Nucleus accumbens (tissue), 56 donors: ENCODE measurements around the gene UBQLN1.
"Not testable (repeated sequence)": the region's sequence is repeated elsewhere in the genome, so short reads cannot be mapped to it uniquely, and the experiment has no call there.

Experiments
- DNase-seq, 56 donors: peaks; one replicate each; lab custom pipeline; 2025; lab: John Stamatoyannopoulos, UW

UBQLN1 gene

DNA sequence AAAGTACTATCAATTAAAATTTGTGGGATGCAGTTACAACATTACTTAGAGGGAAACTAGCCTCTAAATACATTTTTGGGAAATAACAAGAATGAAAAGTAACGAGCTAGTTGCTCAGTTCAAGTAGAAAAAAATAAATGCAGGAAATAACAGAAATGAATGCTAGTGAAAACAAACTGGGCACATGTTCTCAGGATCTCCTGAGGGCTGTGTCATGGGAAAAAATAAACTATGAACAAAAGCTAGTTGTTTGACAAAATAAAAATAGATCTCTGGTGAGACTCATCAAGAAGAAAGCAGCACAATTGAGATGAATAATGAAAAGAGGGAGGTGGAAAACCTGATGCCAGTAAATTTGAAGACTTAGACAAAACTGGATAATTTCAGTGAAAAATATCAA is 68.5 kb downstream of the UBQLN1 start:
- no peak for DNase-seq

DNA sequence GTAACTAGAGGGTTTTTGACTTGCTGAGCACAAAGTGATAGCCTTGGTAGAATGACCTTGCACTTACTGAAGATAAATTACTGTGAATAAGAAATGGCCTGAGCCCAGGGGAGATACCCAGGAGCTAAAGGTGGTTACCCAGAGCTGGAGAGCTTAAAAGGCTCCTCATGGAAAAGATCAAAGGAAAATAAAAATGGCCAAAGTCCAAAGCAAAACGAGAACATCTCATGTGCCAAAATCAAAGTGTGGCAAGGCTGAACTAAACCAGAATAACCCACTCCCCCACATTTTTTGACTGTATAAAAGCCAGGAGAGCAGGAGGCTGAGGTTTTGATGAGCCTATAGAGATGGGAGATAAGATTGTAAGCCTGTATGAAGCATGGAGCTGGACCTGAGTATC is 70.4 kb downstream of the UBQLN1 start:
- DNase-seq: no peak

DNA sequence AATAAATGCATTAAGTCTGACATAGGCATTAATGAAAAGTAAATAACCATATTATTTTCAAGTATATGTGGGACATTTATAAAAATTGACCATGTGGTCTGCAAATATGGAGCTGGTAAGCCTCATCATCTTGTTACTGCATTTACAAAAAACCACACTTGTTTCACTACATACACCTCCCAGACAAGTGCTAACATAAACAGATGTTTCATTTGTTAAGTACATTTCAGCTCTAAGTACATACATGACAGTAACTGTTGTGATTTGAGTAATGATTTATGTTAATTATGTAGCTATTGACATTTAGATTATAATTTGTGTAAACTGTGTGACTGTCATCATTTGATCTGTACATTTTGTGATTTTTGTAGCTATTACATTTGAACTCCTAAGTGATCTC is 70.9 kb downstream of the UBQLN1 start:
- DNase-seq: no peak

DNA sequence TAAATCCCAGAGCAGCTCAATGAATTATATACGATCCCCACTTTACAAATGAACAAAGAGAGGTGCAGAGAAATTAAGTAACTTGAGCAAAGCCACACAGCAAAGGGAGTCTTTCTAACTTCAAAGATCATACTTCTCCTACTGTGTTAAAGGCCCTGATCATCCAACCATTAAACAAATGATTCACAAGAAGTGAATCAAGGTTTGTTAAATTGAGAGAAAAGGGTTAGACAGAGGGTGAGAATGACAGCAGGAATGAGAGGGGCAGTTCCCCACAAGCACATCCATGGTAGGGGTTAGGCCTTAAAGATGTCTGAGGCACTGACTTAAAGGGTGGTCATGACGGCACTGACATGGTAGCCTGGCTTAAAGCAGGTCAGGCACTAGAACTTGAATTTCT is 74.1 kb downstream of the UBQLN1 start:
- DNase-seq: no peak

DNA sequence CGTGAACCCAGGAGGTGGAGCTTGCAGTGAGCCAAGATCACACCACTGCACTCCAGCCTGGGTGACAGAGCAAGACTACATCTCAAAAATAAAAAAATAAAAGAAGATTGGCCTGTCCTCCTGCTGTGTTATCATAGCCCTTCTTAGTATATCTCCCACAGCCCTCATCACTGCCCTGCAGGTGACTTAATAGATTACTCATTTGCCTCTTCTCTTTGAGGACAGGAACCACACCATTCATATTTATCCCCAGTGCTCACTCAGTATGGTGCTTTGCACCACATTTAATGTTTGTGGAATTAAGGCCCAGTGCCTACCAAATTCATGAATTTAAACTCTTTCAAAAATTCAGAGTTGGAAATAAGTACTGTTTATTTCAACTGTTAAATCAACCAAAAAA is 74.5 kb downstream of the UBQLN1 start:
- no peak for DNase-seq

DNA sequence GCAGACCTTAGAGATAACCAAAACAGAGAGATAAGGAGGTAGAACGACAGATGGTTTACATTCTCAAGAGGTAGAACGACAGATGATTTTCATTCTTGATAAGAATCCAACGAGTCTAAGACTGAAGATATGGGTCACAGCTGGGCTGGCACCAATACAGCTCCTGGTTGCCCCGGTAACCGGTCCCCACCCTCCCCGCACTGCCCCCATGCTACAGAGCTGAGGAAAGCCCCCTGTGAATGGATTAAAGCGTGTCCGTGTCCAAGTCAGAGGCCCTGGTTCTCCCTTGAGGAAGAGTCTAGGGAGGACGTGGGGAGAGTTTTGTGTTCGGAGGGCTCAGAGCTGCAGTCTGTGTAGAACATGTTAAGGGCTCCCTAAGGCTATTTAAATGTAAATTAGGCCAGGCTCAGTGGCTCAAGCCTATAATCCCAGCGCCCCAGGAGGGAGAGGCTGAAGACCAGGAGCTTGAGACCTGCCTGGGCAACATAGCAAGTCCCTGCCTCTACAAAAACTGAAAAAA is 76.8 kb downstream of the UBQLN1 start:
- DNase-seq: no peak

DNA sequence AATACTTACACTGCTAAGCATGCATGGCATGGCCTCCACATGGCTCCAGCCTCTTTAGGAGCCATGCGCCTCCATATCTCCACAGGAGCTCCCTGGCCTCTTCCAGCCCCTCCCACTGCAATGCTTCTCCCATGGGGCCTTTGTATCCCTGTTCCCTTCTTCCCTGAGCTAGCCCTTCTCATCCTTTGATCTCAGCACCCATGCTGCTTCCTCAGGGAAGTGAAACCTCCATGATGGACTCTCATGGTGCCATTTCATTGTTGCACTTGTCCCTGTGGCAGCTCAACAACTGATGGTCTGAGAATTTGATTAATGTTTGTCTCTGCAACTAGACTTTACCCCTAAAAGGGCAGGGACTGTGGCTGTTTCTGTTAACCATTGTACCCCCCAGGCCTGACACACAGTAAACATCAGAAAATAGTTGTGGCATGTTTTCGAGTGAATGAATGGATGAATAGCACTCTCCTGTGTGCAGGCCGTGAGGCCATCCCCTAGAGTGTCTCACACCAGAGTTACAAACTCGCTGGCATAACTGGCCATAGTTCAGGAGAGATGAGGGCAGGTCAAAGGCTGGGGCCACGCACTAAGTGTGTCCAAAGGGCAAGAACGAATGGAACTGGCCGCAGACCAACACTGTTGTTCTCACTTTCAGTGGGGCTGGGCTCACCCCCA is 78.2 kb downstream of the UBQLN1 start:
- DNase-seq: no peak

DNA sequence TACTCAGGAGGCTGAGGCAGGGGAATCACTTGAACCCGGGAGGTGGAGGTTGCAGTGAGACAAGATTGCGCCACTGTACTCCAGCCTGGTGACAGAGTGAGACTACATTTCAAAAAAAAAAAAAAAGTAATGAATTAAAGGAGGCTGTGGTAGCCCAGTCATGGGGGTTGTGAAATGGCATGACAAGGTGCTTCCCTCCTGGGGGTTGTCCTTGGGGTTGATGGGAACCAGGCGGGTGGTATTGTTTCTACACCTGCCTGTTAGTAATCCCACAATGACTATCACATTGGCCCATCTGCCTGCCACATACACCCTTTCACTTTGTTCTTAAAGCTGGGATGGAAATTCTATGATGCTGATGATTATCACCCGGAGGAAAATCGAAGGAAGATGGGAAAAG is 79.2 kb downstream of the UBQLN1 start:
- no peak for DNase-seq

DNA sequence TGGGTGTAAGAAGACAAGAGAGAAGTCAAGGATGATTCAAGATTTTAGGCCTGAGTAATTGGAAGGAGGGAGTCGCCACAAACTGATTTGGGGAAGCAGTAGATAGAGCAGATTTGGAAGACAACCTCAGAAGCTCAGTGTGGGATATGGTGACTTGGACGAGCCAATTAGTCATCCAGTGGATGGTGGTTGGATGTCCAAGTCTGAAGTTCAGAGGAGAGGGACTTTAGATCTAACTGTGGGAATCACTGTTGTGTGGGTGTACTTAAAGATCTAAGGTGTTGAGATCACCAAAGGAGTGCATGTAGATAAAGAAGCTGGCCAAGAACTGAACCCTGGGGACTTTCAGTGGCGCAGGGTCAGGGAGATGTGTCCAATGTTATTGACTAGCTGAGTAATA is 82.6 kb downstream of the UBQLN1 start:
- DNase-seq: no peak

DNA sequence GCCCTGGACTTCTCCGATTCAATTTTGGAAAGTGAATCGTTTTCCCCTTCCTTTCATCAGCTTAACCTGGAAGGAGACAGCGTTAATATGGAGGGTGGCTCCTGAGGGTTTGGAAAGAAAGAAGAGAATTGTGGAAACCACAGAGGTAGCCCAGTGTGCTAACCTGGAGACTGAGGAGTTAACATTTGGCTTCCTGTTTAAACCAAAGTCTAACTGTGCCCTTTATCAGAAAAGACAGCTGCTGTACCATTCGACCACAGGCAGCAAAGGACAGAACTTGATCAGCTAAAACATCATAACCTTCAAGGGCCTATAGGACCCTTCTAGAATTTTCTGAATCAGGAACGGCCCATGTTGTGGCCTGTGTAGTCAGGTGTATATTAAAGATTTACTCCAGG is 84.1 kb downstream of the UBQLN1 start:
- peak in 2 of 56 donors; percentile 50 to 53 for DNase-seq

DNA sequence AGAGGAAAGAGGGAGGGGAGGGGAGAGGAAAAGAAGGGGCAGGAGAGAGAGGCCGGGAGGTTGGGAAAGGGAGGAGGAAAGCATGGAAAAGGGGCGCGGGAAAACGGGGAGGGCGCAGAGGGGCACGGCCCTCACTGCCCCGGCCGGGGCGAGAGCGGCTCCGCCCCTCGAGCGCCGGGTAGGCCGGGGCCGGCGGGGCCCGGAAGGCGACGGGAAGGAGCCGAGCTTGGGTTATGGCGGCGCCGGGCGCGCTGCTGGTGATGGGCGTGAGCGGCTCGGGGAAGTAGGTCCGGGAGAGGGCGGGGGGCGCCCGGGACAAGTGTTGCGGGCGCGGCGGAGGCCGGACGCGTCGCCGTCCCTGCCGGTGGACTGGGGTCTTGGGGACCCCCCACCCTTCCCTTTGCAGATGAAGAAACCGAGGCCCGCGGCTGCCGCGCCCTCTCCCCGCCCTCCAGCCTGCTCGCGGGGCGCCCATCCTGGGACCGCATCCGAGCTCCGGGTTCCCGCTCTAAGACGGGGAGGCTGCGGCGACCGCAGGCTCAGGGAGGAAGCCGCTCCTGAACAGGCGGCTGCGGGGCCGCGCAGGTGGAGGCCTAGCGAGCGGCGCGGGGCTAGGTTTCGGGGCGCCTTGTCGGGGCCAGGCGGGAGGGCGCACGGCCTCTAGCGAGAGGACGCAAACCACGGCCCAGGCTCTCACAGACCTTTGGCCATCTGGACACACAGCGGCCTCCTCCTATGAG is 84.6 kb downstream of the UBQLN1 start, which contains the start of gene IDNK:
Gene IDNK, plus strand, starts transcription at position 205 of the 740 bp plus-strand sequence. Its CDS starts 29 bp downstream, at position 234.
- DNase-seq: peak in 50 of 56 donors; percentile 19 to 85 (median 67)

DNA sequence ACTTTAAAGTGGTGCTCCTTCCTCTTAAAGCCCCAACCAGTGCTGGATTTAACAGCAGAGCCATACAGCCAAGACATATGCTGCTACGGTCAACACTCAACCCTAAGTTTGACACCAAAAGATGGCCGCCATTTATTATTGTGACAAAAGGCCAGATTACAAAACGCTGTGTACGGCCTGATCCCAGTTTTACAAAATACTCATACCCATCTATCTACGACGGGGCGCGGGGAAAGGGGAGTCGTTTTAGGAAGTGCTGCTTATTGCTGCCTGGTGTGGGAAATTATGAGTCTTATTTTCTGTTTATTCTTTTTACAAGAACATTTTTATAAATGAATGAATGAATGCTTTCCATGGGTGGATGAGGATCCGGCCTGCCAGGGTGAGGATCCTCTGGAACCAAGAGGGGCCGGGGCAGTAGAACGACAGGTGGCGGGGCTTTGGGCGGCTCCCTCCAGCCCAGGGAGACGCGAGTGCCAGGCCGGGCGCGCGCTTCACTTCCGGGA is 85.3 kb downstream of the UBQLN1 start:
- peak in 3 of 56 donors; percentile 32 to 48 (median 43) for DNase-seq

DNA sequence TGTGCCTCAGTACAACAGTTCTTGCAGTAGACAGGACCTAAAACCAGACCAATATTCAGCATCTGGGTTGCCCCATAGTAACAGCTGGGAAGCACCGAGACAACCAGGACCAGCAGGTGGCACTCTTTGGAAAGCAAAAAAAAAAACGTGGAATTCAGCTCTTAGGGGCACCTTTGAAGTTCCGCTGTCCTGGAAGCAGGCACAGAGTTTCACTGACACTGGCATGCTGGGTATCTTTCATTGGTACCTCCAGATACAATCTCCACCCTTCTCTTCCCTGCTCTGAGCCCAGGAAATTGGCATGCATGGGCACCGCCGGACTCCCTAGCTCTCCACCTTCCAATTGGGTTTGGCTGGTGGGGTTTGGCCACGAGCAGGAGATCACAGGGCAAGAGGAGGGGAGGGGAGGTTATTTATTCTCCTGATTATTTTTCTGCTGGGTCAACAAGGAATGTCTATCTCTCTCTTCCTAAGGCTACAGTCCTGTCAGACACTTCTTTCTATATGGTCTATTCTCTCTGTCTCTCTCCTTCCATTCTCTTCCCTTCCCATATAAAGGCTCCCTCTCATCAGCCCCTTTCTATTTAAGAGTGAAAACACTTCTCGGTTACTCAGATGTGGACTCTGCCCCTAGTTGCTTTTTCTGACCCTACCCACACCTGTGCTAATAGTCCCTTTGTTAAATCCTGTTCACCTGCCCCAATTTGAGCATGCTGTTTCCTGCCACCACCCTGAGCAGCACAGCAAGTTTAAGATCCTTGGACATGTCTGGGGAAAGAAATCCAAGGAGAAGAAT is 86.7 kb downstream of the UBQLN1 start:
- DNase-seq: peak in 31 of 56 donors; percentile 2 to 41 (median 11)

DNA sequence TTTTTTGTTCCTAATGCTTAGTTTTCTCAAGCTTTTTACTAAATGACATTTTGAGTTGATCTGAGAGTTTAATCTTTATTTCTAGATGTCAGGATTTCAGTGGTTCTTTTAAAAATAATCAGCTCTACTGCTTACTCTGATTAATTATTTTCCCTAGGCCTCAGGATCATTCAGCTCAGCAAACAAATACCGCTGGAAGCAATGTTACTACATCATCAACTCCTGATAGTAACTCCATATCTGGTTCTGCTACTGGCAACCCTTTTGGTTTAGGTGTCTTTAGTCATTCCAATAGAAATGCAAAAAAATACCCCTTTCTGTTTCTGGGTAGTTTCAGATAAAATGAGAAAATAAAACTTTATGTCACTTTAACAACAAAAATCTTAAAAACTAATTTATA is 90.5 kb downstream of the UBQLN1 start:
- no peak for DNase-seq

DNA sequence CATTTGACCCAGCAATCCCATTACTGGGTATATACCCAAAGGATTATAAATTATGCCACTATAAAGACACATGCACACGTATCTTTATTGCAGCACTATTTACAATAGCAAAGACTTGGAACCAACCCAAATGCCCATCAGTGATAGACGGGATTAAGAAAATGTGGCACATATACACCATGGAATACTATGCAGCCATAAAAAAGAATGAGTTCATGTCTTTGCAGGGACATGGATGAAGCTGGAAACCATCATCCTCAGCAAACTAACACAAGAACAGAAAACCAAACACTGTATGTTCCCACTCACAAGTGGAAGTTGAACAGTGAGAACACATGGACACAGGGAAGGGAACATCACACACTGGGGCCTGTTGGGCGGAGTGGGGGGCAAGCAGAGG is 94.5 kb downstream of the UBQLN1 start:
- DNase-seq: not testable (repeated sequence)
